Measurements from ENCODE around the gene PLCD1. TPM values are rescaled to one million over a fixed set of nuclear protein-coding genes. Genes with fewer than 3 reads are reported as not detected.

Gene PLCD1
- polyA plus RNA-seq, 1 of the 3 experiments (the other 2 are of a cell fraction) = 20.2 TPM

GRCh38 chr3:37997791-37998370 is 31.6 kb downstream of the PLCD1 start:
- TF ChIP-seq FOSL2 (IDR thresholded peaks at IDR 0.05; ENCODE audit: borderline replicate concordance, low read depth) = no peak
- no peak for TF ChIP-seq RFX5 (IDR thresholded peaks at IDR 0.05; ENCODE audit: low read length)
- TF ChIP-seq SMC3 (IDR thresholded peaks at IDR 0.05; ENCODE audit: low read depth, low read length) = no peak
- TF ChIP-seq, protein P1, sequence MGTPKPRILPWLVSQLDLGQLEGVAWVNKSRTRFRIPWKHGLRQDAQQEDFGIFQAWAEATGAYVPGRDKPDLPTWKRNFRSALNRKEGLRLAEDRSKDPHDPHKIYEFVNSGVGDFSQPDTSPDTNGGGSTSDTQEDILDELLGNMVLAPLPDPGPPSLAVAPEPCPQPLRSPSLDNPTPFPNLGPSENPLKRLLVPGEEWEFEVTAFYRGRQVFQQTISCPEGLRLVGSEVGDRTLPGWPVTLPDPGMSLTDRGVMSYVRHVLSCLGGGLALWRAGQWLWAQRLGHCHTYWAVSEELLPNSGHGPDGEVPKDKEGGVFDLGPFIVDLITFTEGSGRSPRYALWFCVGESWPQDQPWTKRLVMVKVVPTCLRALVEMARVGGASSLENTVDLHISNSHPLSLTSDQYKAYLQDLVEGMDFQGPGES (IDR thresholded peaks at IDR 0.05; ENCODE audit: low read depth, low read length) = no peak
- TF ChIP-seq POLR2AphosphoS5 (IDR thresholded peaks at IDR 0.05; ENCODE audit: low read depth, low read length) = no peak
- TF ChIP-seq RAD21 (IDR thresholded peaks at IDR 0.05; ENCODE audit: low read length) = no peak
- TF ChIP-seq EP300 (IDR thresholded peaks at IDR 0.05; ENCODE audit: borderline replicate concordance in 1 of 2, low read depth in 1 of 2, low read length in 1 of 2) = no peak
- no peak for TF ChIP-seq RXRA (IDR thresholded peaks at IDR 0.05; ENCODE audit: borderline replicate concordance, low read depth)
- TF ChIP-seq JUND (IDR thresholded peaks at IDR 0.05) = no peak
- TF ChIP-seq MEF2A (IDR thresholded peaks at IDR 0.05; ENCODE audit: borderline replicate concordance, low read depth) = no peak
- TF ChIP-seq TEAD4 (IDR thresholded peaks at IDR 0.05; ENCODE audit: borderline replicate concordance, insufficient read depth) = no peak
- TF ChIP-seq ZBTB33 (IDR thresholded peaks at IDR 0.05; ENCODE audit: borderline replicate concordance, low read depth) = no peak
- no peak for TF ChIP-seq MAX (IDR thresholded peaks at IDR 0.05; ENCODE audit: low read depth)
- no peak for TF ChIP-seq YY1 (IDR thresholded peaks at IDR 0.05; ENCODE audit: low read depth)
- TF ChIP-seq TCF12 (IDR thresholded peaks at IDR 0.05) = no peak
- TF ChIP-seq, protein P2, sequence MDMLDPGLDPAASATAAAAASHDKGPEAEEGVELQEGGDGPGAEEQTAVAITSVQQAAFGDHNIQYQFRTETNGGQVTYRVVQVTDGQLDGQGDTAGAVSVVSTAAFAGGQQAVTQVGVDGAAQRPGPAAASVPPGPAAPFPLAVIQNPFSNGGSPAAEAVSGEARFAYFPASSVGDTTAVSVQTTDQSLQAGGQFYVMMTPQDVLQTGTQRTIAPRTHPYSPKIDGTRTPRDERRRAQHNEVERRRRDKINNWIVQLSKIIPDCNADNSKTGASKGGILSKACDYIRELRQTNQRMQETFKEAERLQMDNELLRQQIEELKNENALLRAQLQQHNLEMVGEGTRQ (IDR thresholded peaks at IDR 0.05; ENCODE audit: borderline replicate concordance, low read depth, low read length) = no peak
- TF ChIP-seq NRF1 (IDR thresholded peaks at IDR 0.05; ENCODE audit: low read depth, low read length) = no peak
- TF ChIP-seq, protein P3, sequence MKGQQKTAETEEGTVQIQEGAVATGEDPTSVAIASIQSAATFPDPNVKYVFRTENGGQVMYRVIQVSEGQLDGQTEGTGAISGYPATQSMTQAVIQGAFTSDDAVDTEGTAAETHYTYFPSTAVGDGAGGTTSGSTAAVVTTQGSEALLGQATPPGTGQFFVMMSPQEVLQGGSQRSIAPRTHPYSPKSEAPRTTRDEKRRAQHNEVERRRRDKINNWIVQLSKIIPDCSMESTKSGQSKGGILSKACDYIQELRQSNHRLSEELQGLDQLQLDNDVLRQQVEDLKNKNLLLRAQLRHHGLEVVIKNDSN (IDR thresholded peaks at IDR 0.05; ENCODE audit: borderline replicate concordance, low read depth) = no peak
- WGBS (ENCODE audit: low lambda C conversion rate) = 89% methylated on average over 3 of the region's 6 CpGs

More at GRCh38 chr3:37997791-37998370, 31.6 kb downstream of the PLCD1 start:
- no peak overlapping the region for H3K4me2 ChIP-seq
- H3F3A ChIP-seq (replicated peaks; ENCODE audit: insufficient read depth) = peaks cover 4% of the 10 kb centered on the region
- no peak overlapping the region for H3K9ac ChIP-seq
- H3K79me2 ChIP-seq (ENCODE audit: insufficient read depth) = no peaks in the 10 kb centered on the region
- H3K27me3 ChIP-seq (ENCODE audit: insufficient read depth) = no peaks in the 10 kb centered on the region
- DNase-seq = no peak
- H3K9me3 ChIP-seq = no peaks in the 10 kb centered on the region
- H3K27ac ChIP-seq (ENCODE audit: low read depth in 2 of 2, low read length in 1 of 2) = no peak overlapping the region
- H3K9me2 ChIP-seq = no peaks in the 10 kb centered on the region
- H3K4me3 ChIP-seq (ENCODE audit: low read depth in 2 of 2, low read length in 1 of 2) = no peak overlapping the region
- H3K4me1 ChIP-seq (ENCODE audit: control insufficient read depth in 1 of 2, insufficient read depth in 2 of 2, low read depth in 1 of 2, low read length in 1 of 2) = peaks cover 5 to 19% of the 10 kb centered on the region in 2 experiments; a peak in 3 of 4 replicates
- ChIA-PET POLR2A (no interaction called here), CTCF (interaction anchor here (1.0 to 2.4 kb wide), 11 partner anchors 8 to 183 kb away, joined by 3 to 17 read pairs (median 8); no protein-coding TSS in a partner anchor)
- H2AFZ ChIP-seq (ENCODE audit: low read depth) = no peak overlapping the region; the same call in 1 of the 2 replicates
- no peaks in the 10 kb centered on the region for H4K20me1 ChIP-seq (ENCODE audit: insufficient read depth)
- peaks cover 0 to 3% of the 10 kb centered on the region in 2 experiments for H3K36me3 ChIP-seq (replicated peaks in 1 of 2; ENCODE audit: control insufficient read depth in 1 of 2, insufficient read depth in 2 of 2, low read length in 1 of 2)
